Activated CD4-positive, alpha-beta T cell treated with anti-CD3 and anti-CD28 coated beads, Interleukin-2, amount 50 U/mL, for 1 hour (primary cell): ENCODE results near the gene PIEZO2.

ENCODE experiments used
- DNase-seq: peaks from one replicate; pipeline ENCODE4 v3.0.0-alpha.2; 2020

PIEZO2 gene

GRCh38 chr18:11112286-11112685 lies 37.1 kb downstream of the PIEZO2 start:
- no peak for DNase-seq

GRCh38 chr18:11110509-11110908 lies 38.9 kb downstream of the PIEZO2 start:
- no peak for DNase-seq

GRCh38 chr18:11108947-11109346 lies 40.4 kb downstream of the PIEZO2 start:
- no peak for DNase-seq

GRCh38 chr18:11106894-11107293 lies 42.5 kb downstream of the PIEZO2 start:
- no peak for DNase-seq

GRCh38 chr18:11105463-11105862 lies 43.9 kb downstream of the PIEZO2 start:
- DNase-seq, result no peak

GRCh38 chr18:11104307-11104706 lies 45.1 kb downstream of the PIEZO2 start:
- DNase-seq, result no peak

- DNase-seq, result no peak
Observed at GRCh38 chr18:11096839-11097750, 52.3 kb downstream of the PIEZO2 start.

- DNase-seq, result no peak
Observed at GRCh38 chr18:11096411-11096810, 53.0 kb downstream of the PIEZO2 start.

- no peak for DNase-seq
Observed at GRCh38 chr18:11095674-11096293, 53.6 kb downstream of the PIEZO2 start.

- DNase-seq, result no peak
Observed at GRCh38 chr18:11095211-11095610, 54.2 kb downstream of the PIEZO2 start.

GRCh38 chr18:11091746-11092145 lies 57.6 kb downstream of the PIEZO2 start:
- DNase-seq, result no peak

GRCh38 chr18:11089931-11090715 lies 59.2 kb downstream of the PIEZO2 start:
- DNase-seq, result no peak

GRCh38 chr18:11081009-11081532 lies 68.3 kb downstream of the PIEZO2 start:
- no peak for DNase-seq

- no peak for DNase-seq
Observed at GRCh38 chr18:11078491-11078890, 70.9 kb downstream of the PIEZO2 start.

- DNase-seq, result no peak
Observed at GRCh38 chr18:11077548-11078187, 71.7 kb downstream of the PIEZO2 start.

- DNase-seq, result no peak
Observed at GRCh38 chr18:11074889-11075288, 74.5 kb downstream of the PIEZO2 start.

- DNase-seq, result no peak
Observed at GRCh38 chr18:11073971-11074370, 75.4 kb downstream of the PIEZO2 start.

- no peak for DNase-seq
Observed at GRCh38 chr18:11072632-11073031, 76.7 kb downstream of the PIEZO2 start.

- DNase-seq, result no peak
Observed at GRCh38 chr18:11071300-11071699, 78.1 kb downstream of the PIEZO2 start.

GRCh38 chr18:11070593-11070992 lies 78.8 kb downstream of the PIEZO2 start:
- DNase-seq, result no peak

- DNase-seq, result no peak
Observed at GRCh38 chr18:11066038-11066437, 83.3 kb downstream of the PIEZO2 start.

- DNase-seq, result no peak
Observed at GRCh38 chr18:11064727-11065460, 84.5 kb downstream of the PIEZO2 start.
